ENCODE data around the gene DRC1.

DNA sequence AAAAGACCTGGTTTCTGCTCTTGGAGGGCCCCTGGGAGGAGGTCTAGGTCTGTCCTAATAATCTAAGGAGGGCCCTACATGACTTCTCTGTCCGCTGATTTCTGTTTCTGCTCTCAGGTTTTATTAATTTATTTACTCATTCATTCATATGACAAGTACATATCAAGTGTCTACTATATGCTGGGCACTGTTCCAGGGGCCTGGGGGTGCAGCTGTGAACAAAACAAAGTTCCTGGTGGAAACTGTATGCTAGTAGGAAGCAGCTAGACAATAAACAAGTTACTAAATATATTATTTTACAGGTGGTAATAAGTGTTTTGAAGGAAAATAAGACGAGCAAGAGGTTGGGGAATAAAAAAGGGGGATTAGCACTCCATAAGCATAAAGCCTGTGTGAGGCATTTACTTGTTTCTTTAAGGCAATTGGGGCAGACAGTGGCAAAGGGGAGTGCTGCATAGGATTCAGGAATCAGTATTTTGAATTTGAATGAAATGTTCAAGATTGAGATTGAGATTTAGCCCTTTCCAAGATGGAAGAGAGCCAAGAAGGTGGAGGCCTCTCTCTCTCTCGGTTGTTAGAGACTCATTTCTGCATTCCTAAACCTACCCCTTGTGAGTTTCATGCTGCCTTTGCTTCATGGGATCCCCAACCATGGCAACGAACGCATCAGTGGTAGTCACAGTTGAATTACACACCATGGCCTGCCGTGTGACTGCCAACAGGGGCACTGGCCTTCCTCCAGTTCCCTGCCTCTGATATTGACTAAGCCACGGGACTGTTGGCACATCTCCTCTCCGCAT, 28.3 kb downstream of the DRC1 start:
- TF ChIP-seq POLR2AphosphoS5 (IDR thresholded peaks at IDR 0.05; ENCODE audit: borderline replicate concordance, low read depth, low read length) (no peak), EZH2 (IDR thresholded peaks at IDR 0.05) (no peak), FOXP2 (optimal IDR thresholded peaks at IDR 0.05; ENCODE audit: control extremely low read depth, extremely low read length, insufficient read depth) (no peak)

All from SK-N-MC (cell line).